ENCODE results near the gene ECM1.

The ECM1 gene

GRCh38 chr1:150511551-150511950, 3.6 kb downstream of the ECM1 start:
- no peak overlapping the region for H3K4me3 ChIP-seq (ENCODE audit: low read depth, low read length)
- no peak for DNase-seq (ENCODE audit: low read depth)
- TF ChIP-seq CTCF (conservative IDR thresholded peaks at IDR 0.05; ENCODE audit: low read depth, low read length), result no peak

- H3K4me3 ChIP-seq (ENCODE audit: low read depth, low read length), result no peak overlapping the region
- no peak for DNase-seq (ENCODE audit: low read depth)
- TF ChIP-seq CTCF (conservative IDR thresholded peaks at IDR 0.05; ENCODE audit: low read depth, low read length), result no peak
These were observed 4.2 kb downstream of the ECM1 start for GRCh38 chr1:150511985-150512660.

- H3K4me3 ChIP-seq (ENCODE audit: low read depth, low read length), result no peak overlapping the region
- no peak for TF ChIP-seq CTCF (conservative IDR thresholded peaks at IDR 0.05; ENCODE audit: low read depth, low read length)
- peak; percentile 33 for DNase-seq (ENCODE audit: low read depth)
These were observed 4.9 kb downstream of the ECM1 start for GRCh38 chr1:150512846-150513245.

GRCh38 chr1:150513351-150513791, 5.5 kb downstream of the ECM1 start:
- no peak for DNase-seq (ENCODE audit: low read depth)
- H3K4me3 ChIP-seq (ENCODE audit: low read depth, low read length), result no peak overlapping the region
- no peak for TF ChIP-seq CTCF (conservative IDR thresholded peaks at IDR 0.05; ENCODE audit: low read depth, low read length)

- H3K4me3 ChIP-seq (ENCODE audit: low read depth, low read length), result no peak overlapping the region
- no peak for DNase-seq (ENCODE audit: low read depth)
- no peak for TF ChIP-seq CTCF (conservative IDR thresholded peaks at IDR 0.05; ENCODE audit: low read depth, low read length)
These were observed 6.4 kb downstream of the ECM1 start for GRCh38 chr1:150514260-150514659.

- no peak for DNase-seq (ENCODE audit: low read depth)
- peak overlapping the region; percentile 79 for H3K4me3 ChIP-seq (ENCODE audit: low read depth, low read length)
- TF ChIP-seq CTCF (conservative IDR thresholded peaks at IDR 0.05; ENCODE audit: low read depth, low read length), result no peak
These were observed 7.0 kb downstream of the ECM1 start for GRCh38 chr1:150514913-150515327.
